ENCODE data around the gene TRIM10. TPM values are rescaled to one million over a fixed set of nuclear protein-coding genes. Genes with fewer than 3 reads are reported as not detected.

The TRIM10 gene
- total RNA-seq, 4 donors from 2014 or later, result 0.08 TPM; not detected in 3

GRCh38 chr6:30111266-30111856 is 49.6 kb downstream of the TRIM10 start:
- Histone ChIP-seq H3K4me1 (no peaks in the 10 kb centered on the region), H3K9me3 (no peaks in the 10 kb centered on the region), H3K36me3 (no peaks in the 10 kb centered on the region), H3K27ac (no peak overlapping the region), H3K4me3 (no peak overlapping the region), H3K27me3 (peaks cover 88% of the 10 kb centered on the region)
- ATAC-seq, result no peak
- 46 to 55% methylated on average over 4 to 5 of the region's 27 CpGs for WGBS, 2 donors (ENCODE audit: low coverage in 1 of 2)
- TF ChIP-seq POLR2AphosphoS5 (IDR thresholded peaks at IDR 0.05), result no peak
- TF ChIP-seq, protein P1, sequence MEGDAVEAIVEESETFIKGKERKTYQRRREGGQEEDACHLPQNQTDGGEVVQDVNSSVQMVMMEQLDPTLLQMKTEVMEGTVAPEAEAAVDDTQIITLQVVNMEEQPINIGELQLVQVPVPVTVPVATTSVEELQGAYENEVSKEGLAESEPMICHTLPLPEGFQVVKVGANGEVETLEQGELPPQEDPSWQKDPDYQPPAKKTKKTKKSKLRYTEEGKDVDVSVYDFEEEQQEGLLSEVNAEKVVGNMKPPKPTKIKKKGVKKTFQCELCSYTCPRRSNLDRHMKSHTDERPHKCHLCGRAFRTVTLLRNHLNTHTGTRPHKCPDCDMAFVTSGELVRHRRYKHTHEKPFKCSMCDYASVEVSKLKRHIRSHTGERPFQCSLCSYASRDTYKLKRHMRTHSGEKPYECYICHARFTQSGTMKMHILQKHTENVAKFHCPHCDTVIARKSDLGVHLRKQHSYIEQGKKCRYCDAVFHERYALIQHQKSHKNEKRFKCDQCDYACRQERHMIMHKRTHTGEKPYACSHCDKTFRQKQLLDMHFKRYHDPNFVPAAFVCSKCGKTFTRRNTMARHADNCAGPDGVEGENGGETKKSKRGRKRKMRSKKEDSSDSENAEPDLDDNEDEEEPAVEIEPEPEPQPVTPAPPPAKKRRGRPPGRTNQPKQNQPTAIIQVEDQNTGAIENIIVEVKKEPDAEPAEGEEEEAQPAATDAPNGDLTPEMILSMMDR (IDR thresholded peaks at IDR 0.05), result no peak
- TF ChIP-seq POLR2A (IDR thresholded peaks at IDR 0.05), result no peak
- TF ChIP-seq EP300 (IDR thresholded peaks at IDR 0.05), result no peak

DNA sequence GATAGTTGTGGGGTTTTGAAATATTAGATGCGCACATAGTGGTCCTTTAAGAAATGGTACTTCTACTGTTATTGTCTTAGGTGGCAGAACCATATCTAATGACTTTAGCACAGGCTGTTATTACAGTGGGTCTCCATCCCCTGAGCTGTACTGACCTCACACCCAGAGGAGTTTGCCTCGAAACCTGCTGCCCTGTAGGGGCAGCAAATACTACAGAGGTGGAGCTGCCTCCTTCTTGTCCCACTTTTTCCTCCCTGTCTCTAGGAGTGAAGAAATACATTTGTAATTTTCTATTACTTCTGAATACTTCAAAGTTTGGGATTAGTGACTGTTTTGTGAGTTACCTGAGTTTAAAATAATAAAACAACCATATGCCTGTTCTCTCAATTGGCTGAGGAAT is 56.4 kb downstream of the TRIM10 start:
- WGBS, 2 donors (ENCODE audit: low coverage in 1 of 2), result 59 to 71% methylated on average over 2 of the region's 2 CpGs
- Histone ChIP-seq H3K9me3 (no peaks in the 10 kb centered on the region), H3K27me3 (peaks cover 64% of the 10 kb centered on the region)

DNA sequence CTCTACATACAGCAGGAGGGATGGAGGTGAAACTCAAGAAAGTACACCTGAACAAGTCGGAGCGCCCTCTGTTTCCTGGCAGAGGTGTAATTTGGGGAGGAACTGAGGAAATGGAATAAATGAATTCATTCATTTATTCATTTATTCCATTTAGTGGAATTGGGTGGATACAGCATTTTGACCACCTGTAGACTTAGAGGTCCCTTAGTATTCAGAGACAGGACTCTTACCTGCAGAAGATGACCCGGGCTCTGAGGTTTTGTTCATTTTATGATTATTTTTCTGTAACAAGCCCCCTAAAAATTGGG is 57.2 kb downstream of the TRIM10 start:
- Histone ChIP-seq H3K27me3 (peaks cover 64% of the 10 kb centered on the region), H3K9me3 (no peaks in the 10 kb centered on the region), H3K27ac (no peak overlapping the region), H3K4me1 (peaks cover 0 to 40% (median 19%) of the 10 kb centered on the region in 3 donors), H3K4me3 (peak overlapping the region in 1 of 2 donors; percentile 47), H3K36me3 (no peaks in the 10 kb centered on the region)
- no peak for TF ChIP-seq POLR2AphosphoS5 (IDR thresholded peaks at IDR 0.05)
- TF ChIP-seq, protein P1 (IDR thresholded peaks at IDR 0.05), result no peak
- TF ChIP-seq EP300 (IDR thresholded peaks at IDR 0.05), result no peak
- no peak for TF ChIP-seq POLR2A (IDR thresholded peaks at IDR 0.05)
- WGBS, 2 donors (ENCODE audit: low coverage in 1 of 2), result 15 to 33% methylated on average over 2 to 3 of the region's 3 CpGs
- ATAC-seq, result no peak

More for the DNA sequence above, 56.4 kb downstream of the TRIM10 start:
- H3K27ac ChIP-seq, result no peak overlapping the region
- TF ChIP-seq, protein P1 (IDR thresholded peaks at IDR 0.05), result no peak
- no peak for TF ChIP-seq POLR2AphosphoS5 (IDR thresholded peaks at IDR 0.05)
- no peak for ATAC-seq
- H3K4me3 ChIP-seq, result no peak overlapping the region
- peaks cover 0 to 40% (median 19%) of the 10 kb centered on the region in 3 donors for H3K4me1 ChIP-seq
- no peaks in the 10 kb centered on the region for H3K36me3 ChIP-seq

GRCh38 chr6:30102970-30103871 is 57.8 kb downstream of the TRIM10 start:
- no peak for TF ChIP-seq POLR2A (IDR thresholded peaks at IDR 0.05)
- peak; percentile 6 for TF ChIP-seq POLR2AphosphoS5 (IDR thresholded peaks at IDR 0.05)
- TF ChIP-seq, protein P1 (IDR thresholded peaks at IDR 0.05), result peak; percentile 60 to 95 (median 86)
- no peak for TF ChIP-seq EP300 (IDR thresholded peaks at IDR 0.05)
- Histone ChIP-seq H3K36me3 (no peaks in the 10 kb centered on the region), H3K4me3 (peak overlapping the region; percentile 10 to 47), H3K4me1 (peaks cover 0 to 40% (median 19%) of the 10 kb centered on the region in 3 donors), H3K27me3 (peaks cover 64% of the 10 kb centered on the region), H3K27ac (peak overlapping the region in 3 of 4 donors; percentile 69 to 86 (median 76)), H3K9me3 (no peaks in the 10 kb centered on the region)
- 3 to 5% methylated on average over 12 to 21 of the region's 36 CpGs for WGBS, 2 donors (ENCODE audit: low coverage in 1 of 2)
- peak; percentile 77 for ATAC-seq

Data from gastroesophageal sphincter (tissue), 4 donors.